Karpas-422 (cell line): ENCODE measurements around the gene EPHA2. TPM values are rescaled to one million over a fixed set of nuclear protein-coding genes. Genes with fewer than 3 reads are reported as not detected.
"Not testable (repeated sequence)": the region's sequence is repeated elsewhere in the genome, so short reads cannot be mapped to it uniquely, and the experiment has no call there.

Experiments
- DNase-seq: peaks from one replicate; pipeline ENCODE4 v3.0.0-alpha.2; 2015
- H2AFZ ChIP-seq: fragments of 200-600 bp; sonication (generic); 2 replicates; pipeline ENCODE4 v1.6.1; 2014; ENCODE audit warnings: antibody characterized with exemption, low read length, mixed read lengths
- H3K27ac ChIP-seq: fragments of 200-600 bp; sonication (generic); 2 replicates; pipeline ENCODE4 v1.5.1; 2014; ENCODE audit warnings: mild to moderate bottlenecking, low read length, moderate library complexity
- H3K27me3 ChIP-seq: fragments of 200-600 bp; sonication (generic); 2 replicates; pipeline ENCODE4 v1.6.1; 2014; ENCODE audit warnings: low read length, mixed read lengths
- H3K36me3 ChIP-seq: fragments of 200-600 bp; sonication (generic); 2 replicates; pipeline ENCODE4 v1.6.1; 2014; ENCODE audit warnings: low read length, mixed read lengths; ENCODE audit not compliant: insufficient read depth
- H3K4me1 ChIP-seq: fragments of 200-600 bp; sonication (generic); 2 replicates; pipeline ENCODE4 v1.6.1; 2014; ENCODE audit warnings: mild to moderate bottlenecking, low read length, mixed read lengths
- H3K4me2 ChIP-seq: fragments of 200-600 bp; sonication (generic); 2 replicates; pipeline ENCODE4 v1.6.1; 2014; ENCODE audit warnings: low read length, low read depth, mild to moderate bottlenecking; ENCODE audit not compliant: poor library complexity, severe bottlenecking
- H3K4me3 ChIP-seq: fragments of 200-600 bp; sonication (generic); 2 replicates; pipeline ENCODE4 v1.5.1; 2014; ENCODE audit warnings: mild to moderate bottlenecking, antibody characterized with exemption, low read length, mixed read lengths
- H3K79me2 ChIP-seq: fragments of 200-600 bp; sonication (generic); 2 replicates; pipeline ENCODE4 v1.6.1; 2014; ENCODE audit warnings: mild to moderate bottlenecking, low read length, mixed read lengths
- H3K9ac ChIP-seq: fragments of 200-600 bp; sonication (generic); 2 replicates; pipeline ENCODE4 v1.6.0; 2014; ENCODE audit warnings: low read length
- H3K9me2 ChIP-seq: fragments of 200-600 bp; sonication (generic), shearing (Covaris generic); replicated peaks from 2 replicates; pipeline ENCODE4 v1.6.0; 2014; ENCODE audit warnings: mild to moderate bottlenecking, low read length, moderate library complexity; ENCODE audit not compliant: insufficient read depth
- H3K9me3 ChIP-seq: fragments of 300-700, 200-600 bp; sonication (generic); 2 replicates; pipeline ENCODE4 v1.6.1; 2014; ENCODE audit warnings: low read length, mixed read lengths
- H4K20me1 ChIP-seq: fragments of 200-600 bp; sonication (generic); 2 replicates; pipeline ENCODE4 v1.6.1; 2014; ENCODE audit warnings: mild to moderate bottlenecking, antibody characterized with exemption, low read length, low read depth; ENCODE audit not compliant: insufficient read depth
- total RNA-seq: library from RNA; depleted of rRNA; stranded (reverse); fragments of >200 nt; shearing (Covaris generic); gene quantifications from 2 replicates; pipeline ENCODE4 v1.2.3, GENCODE V29; 2014; ENCODE audit warnings: low replicate concordance

The EPHA2 gene
- total RNA-seq, 1 experiment from 2014 or later = not detected

- H3K79me2 ChIP-seq = no peaks in the 10 kb centered on the region
- H3K27me3 ChIP-seq = no peaks in the 10 kb centered on the region
- H3K9ac ChIP-seq = no peak overlapping the region
- peaks cover 6% of the 10 kb centered on the region for H3K4me1 ChIP-seq
- no peaks in the 10 kb centered on the region; the same call in 1 of the 2 replicates for H4K20me1 ChIP-seq
- no peaks in the 10 kb centered on the region for H3K9me2 ChIP-seq
- H3K9me3 ChIP-seq = no peaks in the 10 kb centered on the region
- H3K4me2 ChIP-seq = no peak overlapping the region
- H2AFZ ChIP-seq = no peak overlapping the region
- H3K4me3 ChIP-seq = no peak overlapping the region
- H3K27ac ChIP-seq = no peak overlapping the region
- no peaks in the 10 kb centered on the region for H3K36me3 ChIP-seq
- DNase-seq = no peak
Observed at GRCh38 chr1:16172964-16173446, 17.1 kb upstream of the EPHA2 start.

- Histone ChIP-seq H4K20me1 (no peaks in the 10 kb centered on the region; the same call in 1 of the 2 replicates), H2AFZ (no peak overlapping the region), H3K4me2 (no peak overlapping the region), H3K79me2 (no peaks in the 10 kb centered on the region), H3K9me3 (no peaks in the 10 kb centered on the region), H3K36me3 (no peaks in the 10 kb centered on the region), H3K27me3 (no peaks in the 10 kb centered on the region), H3K27ac (no peak overlapping the region), H3K9ac (no peak overlapping the region), H3K4me3 (no peak overlapping the region), H3K9me2 (no peaks in the 10 kb centered on the region), H3K4me1 (peaks cover 7% of the 10 kb centered on the region)
- no peak for DNase-seq
Observed at GRCh38 chr1:16172218-16172830, 16.5 kb upstream of the EPHA2 start.

GRCh38 chr1:16171314-16172151, 15.7 kb upstream of the EPHA2 start:
- no peak overlapping the region for H3K27ac ChIP-seq
- no peaks in the 10 kb centered on the region for H3K36me3 ChIP-seq
- H3K4me3 ChIP-seq = no peak overlapping the region
- no peak overlapping the region for H3K4me2 ChIP-seq
- no peaks in the 10 kb centered on the region for H3K9me3 ChIP-seq
- H3K9me2 ChIP-seq = no peaks in the 10 kb centered on the region
- peaks cover 7% of the 10 kb centered on the region for H3K4me1 ChIP-seq
- H3K9ac ChIP-seq = no peak overlapping the region
- no peaks in the 10 kb centered on the region for H3K27me3 ChIP-seq
- H4K20me1 ChIP-seq = no peaks in the 10 kb centered on the region; the same call in 1 of the 2 replicates
- H3K79me2 ChIP-seq = no peaks in the 10 kb centered on the region
- no peak overlapping the region for H2AFZ ChIP-seq
- no peak for DNase-seq

- Histone ChIP-seq H4K20me1 (no peaks in the 10 kb centered on the region; the same call in 1 of the 2 replicates), H3K79me2 (no peaks in the 10 kb centered on the region), H3K9me3 (no peaks in the 10 kb centered on the region), H3K27ac (no peak overlapping the region), H3K27me3 (no peaks in the 10 kb centered on the region), H3K36me3 (no peaks in the 10 kb centered on the region), H3K9ac (no peak overlapping the region), H2AFZ (no peak overlapping the region), H3K9me2 (no peaks in the 10 kb centered on the region), H3K4me1 (peaks cover 7% of the 10 kb centered on the region), H3K4me2 (no peak overlapping the region), H3K4me3 (no peak overlapping the region)
- no peak for DNase-seq
Observed at GRCh38 chr1:16170283-16170673, 14.4 kb upstream of the EPHA2 start.

- H3K36me3 ChIP-seq = no peaks in the 10 kb centered on the region
- H3K9me3 ChIP-seq = no peaks in the 10 kb centered on the region
- no peaks in the 10 kb centered on the region for H3K9me2 ChIP-seq
- no peak overlapping the region for H3K9ac ChIP-seq
- peak; percentile 50 for DNase-seq
- no peaks in the 10 kb centered on the region; the same call in 1 of the 2 replicates for H4K20me1 ChIP-seq
- no peak overlapping the region for H3K27ac ChIP-seq
- H2AFZ ChIP-seq = no peak overlapping the region
- H3K27me3 ChIP-seq = no peaks in the 10 kb centered on the region
- H3K4me1 ChIP-seq = peaks cover 7% of the 10 kb centered on the region
- no peaks in the 10 kb centered on the region for H3K79me2 ChIP-seq
- no peak overlapping the region for H3K4me3 ChIP-seq
- no peak overlapping the region for H3K4me2 ChIP-seq
Observed at GRCh38 chr1:16168622-16169360, 12.9 kb upstream of the EPHA2 start.

GRCh38 chr1:16168144-16168495, 12.3 kb upstream of the EPHA2 start:
- not testable (repeated sequence) for H3K36me3 ChIP-seq, DNase-seq, H3K9ac ChIP-seq, H3K79me2 ChIP-seq, H3K27me3 ChIP-seq, H3K9me3 ChIP-seq, H3K9me2 ChIP-seq, H2AFZ ChIP-seq, H3K27ac ChIP-seq, H3K4me1 ChIP-seq, H4K20me1 ChIP-seq, H3K4me3 ChIP-seq
- H3K4me2 ChIP-seq = peak overlapping the region; percentile 72

- Histone ChIP-seq H3K4me1 (peaks cover 7% of the 10 kb centered on the region), H3K4me3 (peak overlapping the region; percentile 75), H3K4me2 (peak overlapping the region; percentile 72), H4K20me1 (no peaks in the 10 kb centered on the region; the same call in 1 of the 2 replicates), H3K9me2 (no peaks in the 10 kb centered on the region), H3K27me3 (no peaks in the 10 kb centered on the region), H2AFZ (no peak overlapping the region; the same call in 1 of the 2 replicates), H3K79me2 (no peaks in the 10 kb centered on the region), H3K9ac (peak overlapping the region; percentile 67), H3K36me3 (no peaks in the 10 kb centered on the region), H3K9me3 (no peaks in the 10 kb centered on the region), H3K27ac (no peak overlapping the region)
- peak; percentile 79 for DNase-seq
Observed at GRCh38 chr1:16167331-16168143, 11.7 kb upstream of the EPHA2 start.
